Measurements from ENCODE around the gene TNIP2.
A peak's percentile ranks its signal among the peaks of the same experiment; 100 is the strongest.

DNA sequence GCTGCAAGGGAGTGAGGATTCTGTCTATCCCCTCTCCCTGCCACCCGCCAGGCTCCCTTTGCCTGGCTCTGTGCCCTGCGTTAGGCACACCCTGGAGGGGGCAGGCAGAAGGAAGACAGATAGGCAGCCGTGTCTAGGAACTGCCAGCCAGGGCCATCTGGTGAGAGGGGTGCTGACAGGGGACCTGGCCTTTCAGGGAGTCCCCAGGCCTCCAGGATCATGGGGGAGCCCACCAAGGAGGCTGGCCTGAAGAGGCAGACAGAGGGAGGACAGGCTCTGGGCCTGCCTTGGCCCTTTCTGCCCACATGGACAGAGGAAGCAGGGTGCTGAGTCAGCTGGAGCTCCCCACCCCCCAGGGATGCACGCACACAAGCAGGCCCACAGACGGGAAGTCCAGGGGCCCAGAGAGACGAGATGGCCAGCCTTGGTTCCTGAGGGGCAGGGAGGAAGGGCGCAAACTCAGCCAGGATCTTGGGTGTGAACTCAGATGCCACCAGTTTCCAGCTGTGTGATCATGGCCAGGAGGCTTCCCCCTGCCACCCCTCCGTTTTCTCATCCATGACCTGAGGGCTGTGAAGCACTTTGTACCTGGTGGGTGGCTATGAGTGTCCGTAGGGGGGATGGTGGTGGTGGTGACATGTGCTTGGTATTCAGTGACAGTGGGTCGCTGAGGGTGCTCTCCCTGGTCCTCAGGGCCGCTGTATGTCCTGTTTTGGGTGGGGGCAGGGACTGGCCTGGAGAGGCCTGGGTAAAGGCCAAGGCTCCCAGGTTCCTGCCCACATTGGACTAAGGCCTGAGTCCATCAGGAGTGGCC lies 38.6 kb upstream of the TNIP2 start:
- TF ChIP-seq, protein P1, sequence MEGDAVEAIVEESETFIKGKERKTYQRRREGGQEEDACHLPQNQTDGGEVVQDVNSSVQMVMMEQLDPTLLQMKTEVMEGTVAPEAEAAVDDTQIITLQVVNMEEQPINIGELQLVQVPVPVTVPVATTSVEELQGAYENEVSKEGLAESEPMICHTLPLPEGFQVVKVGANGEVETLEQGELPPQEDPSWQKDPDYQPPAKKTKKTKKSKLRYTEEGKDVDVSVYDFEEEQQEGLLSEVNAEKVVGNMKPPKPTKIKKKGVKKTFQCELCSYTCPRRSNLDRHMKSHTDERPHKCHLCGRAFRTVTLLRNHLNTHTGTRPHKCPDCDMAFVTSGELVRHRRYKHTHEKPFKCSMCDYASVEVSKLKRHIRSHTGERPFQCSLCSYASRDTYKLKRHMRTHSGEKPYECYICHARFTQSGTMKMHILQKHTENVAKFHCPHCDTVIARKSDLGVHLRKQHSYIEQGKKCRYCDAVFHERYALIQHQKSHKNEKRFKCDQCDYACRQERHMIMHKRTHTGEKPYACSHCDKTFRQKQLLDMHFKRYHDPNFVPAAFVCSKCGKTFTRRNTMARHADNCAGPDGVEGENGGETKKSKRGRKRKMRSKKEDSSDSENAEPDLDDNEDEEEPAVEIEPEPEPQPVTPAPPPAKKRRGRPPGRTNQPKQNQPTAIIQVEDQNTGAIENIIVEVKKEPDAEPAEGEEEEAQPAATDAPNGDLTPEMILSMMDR (IDR thresholded peaks at IDR 0.05; ENCODE audit: low read depth, low read length, missing input control), result no peak
- TF ChIP-seq TAF1 (conservative IDR thresholded peaks at IDR 0.05), result no peak
- TF ChIP-seq, protein P2, sequence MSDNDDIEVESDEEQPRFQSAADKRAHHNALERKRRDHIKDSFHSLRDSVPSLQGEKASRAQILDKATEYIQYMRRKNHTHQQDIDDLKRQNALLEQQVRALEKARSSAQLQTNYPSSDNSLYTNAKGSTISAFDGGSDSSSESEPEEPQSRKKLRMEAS (IDR thresholded peaks at IDR 0.05), result peak; percentile 50
- TF ChIP-seq, protein P3, sequence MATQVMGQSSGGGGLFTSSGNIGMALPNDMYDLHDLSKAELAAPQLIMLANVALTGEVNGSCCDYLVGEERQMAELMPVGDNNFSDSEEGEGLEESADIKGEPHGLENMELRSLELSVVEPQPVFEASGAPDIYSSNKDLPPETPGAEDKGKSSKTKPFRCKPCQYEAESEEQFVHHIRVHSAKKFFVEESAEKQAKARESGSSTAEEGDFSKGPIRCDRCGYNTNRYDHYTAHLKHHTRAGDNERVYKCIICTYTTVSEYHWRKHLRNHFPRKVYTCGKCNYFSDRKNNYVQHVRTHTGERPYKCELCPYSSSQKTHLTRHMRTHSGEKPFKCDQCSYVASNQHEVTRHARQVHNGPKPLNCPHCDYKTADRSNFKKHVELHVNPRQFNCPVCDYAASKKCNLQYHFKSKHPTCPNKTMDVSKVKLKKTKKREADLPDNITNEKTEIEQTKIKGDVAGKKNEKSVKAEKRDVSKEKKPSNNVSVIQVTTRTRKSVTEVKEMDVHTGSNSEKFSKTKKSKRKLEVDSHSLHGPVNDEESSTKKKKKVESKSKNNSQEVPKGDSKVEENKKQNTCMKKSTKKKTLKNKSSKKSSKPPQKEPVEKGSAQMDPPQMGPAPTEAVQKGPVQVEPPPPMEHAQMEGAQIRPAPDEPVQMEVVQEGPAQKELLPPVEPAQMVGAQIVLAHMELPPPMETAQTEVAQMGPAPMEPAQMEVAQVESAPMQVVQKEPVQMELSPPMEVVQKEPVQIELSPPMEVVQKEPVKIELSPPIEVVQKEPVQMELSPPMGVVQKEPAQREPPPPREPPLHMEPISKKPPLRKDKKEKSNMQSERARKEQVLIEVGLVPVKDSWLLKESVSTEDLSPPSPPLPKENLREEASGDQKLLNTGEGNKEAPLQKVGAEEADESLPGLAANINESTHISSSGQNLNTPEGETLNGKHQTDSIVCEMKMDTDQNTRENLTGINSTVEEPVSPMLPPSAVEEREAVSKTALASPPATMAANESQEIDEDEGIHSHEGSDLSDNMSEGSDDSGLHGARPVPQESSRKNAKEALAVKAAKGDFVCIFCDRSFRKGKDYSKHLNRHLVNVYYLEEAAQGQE (IDR thresholded peaks at IDR 0.05), result no peak
